Activated naive CD4-positive, alpha-beta T cell treated with anti-CD3 and anti-CD28 coated beads, Interleukin-2, amount 50 U/mL, for 16 hours (primary cell): ENCODE results near the gene BBX.

ENCODE experiments used
- DNase-seq: peaks from one replicate; pipeline ENCODE4 v3.0.0-alpha.2; 2020

BBX gene

GRCh38 chr3:107850681-107851080 lies 327.9 kb downstream of the BBX start:
- DNase-seq = no peak

- DNase-seq = no peak
These were observed 331.1 kb downstream of the BBX start for GRCh38 chr3:107853821-107854220.

- no peak for DNase-seq
These were observed 332.0 kb downstream of the BBX start for GRCh38 chr3:107854733-107855132.

- no peak for DNase-seq
These were observed 332.9 kb downstream of the BBX start for GRCh38 chr3:107855710-107856109.

GRCh38 chr3:107857854-107858253 lies 335.1 kb downstream of the BBX start:
- no peak for DNase-seq

GRCh38 chr3:107858876-107859275 lies 336.1 kb downstream of the BBX start:
- DNase-seq = no peak
